Mucosa of descending colon (tissue), 3 donors: ENCODE measurements around the gene LONP2. TPM values are rescaled to one million over a fixed set of nuclear protein-coding genes. Genes with fewer than 3 reads are reported as not detected.

ENCODE experiments used
- ATAC-seq: fragments of 200-7000 bp; cut with Tn5 transposase; one replicate; pipeline ENCODE4 v1.9.1; 2020; ENCODE audit warnings: mild to moderate bottlenecking, moderate library complexity
- DNase-seq, 3 donors: peaks; one replicate each; pipeline ENCODE4 v3.0.0-alpha.2; 2020
- H3K36me3 ChIP-seq: fragments of 200-600 bp; one replicate; pipeline ENCODE4 v1.8.0; 2021; ENCODE audit warnings: low read depth, mild to moderate bottlenecking
- H3K4me1 ChIP-seq: fragments of 200-600 bp; one replicate; pipeline ENCODE4 v1.8.0; 2021; ENCODE audit warnings: low read depth, mild to moderate bottlenecking
- H3K4me3 ChIP-seq: fragments of 200-600 bp; one replicate; pipeline ENCODE4 v1.8.0; 2021; ENCODE audit warnings: mild to moderate bottlenecking
- H3K9me3 ChIP-seq: fragments of 200-600 bp; one replicate; pipeline ENCODE4 v1.8.0; 2021; ENCODE audit warnings: mild to moderate bottlenecking
- intact Hi-C, 2 donors: fragments of 100-400 bp; cut with DNase I in 1 of 2; cut with micrococcal nuclease in 1 of 2; formaldehyde crosslinking; loops; one replicate each; pipeline versions ENCODE4 v1.11.0 to v1.11.1; 2022; cut with DNase I, micrococcal nuclease
- total RNA-seq, 3 donors: library from RNA; stranded (reverse); fragmentation: NEBNext Ultra II Directional in 2 of 3; extraction: Animal tissue kit (Norgen Biotek cat#: 25700) in 2 of 3; gene quantifications; one replicate each; pipeline versions ENCODE4 v1.2.1 to v1.2.4, GENCODE V29; 2021 to 2023
- TF ChIP-seq, protein P1 (sequence below): fragments of 200-600 bp; IDR thresholded peaks from one replicate; pipeline ENCODE4 v1.8.0; 2022; ENCODE audit warnings: antibody characterized with exemption, mild to moderate bottlenecking
- donor health status: DM: no; HTN: no; CAD: no; lungs with moderate emphysema.
- donor health status: DM: no; HTN: no; CAD: no.
- donor health status: DM: no; HTN: yes; CAD: no.

Gene LONP2
- total RNA-seq, 3 donors from 2014 or later = 55.8 to 80.4 (median 68.4) TPM

DNA sequence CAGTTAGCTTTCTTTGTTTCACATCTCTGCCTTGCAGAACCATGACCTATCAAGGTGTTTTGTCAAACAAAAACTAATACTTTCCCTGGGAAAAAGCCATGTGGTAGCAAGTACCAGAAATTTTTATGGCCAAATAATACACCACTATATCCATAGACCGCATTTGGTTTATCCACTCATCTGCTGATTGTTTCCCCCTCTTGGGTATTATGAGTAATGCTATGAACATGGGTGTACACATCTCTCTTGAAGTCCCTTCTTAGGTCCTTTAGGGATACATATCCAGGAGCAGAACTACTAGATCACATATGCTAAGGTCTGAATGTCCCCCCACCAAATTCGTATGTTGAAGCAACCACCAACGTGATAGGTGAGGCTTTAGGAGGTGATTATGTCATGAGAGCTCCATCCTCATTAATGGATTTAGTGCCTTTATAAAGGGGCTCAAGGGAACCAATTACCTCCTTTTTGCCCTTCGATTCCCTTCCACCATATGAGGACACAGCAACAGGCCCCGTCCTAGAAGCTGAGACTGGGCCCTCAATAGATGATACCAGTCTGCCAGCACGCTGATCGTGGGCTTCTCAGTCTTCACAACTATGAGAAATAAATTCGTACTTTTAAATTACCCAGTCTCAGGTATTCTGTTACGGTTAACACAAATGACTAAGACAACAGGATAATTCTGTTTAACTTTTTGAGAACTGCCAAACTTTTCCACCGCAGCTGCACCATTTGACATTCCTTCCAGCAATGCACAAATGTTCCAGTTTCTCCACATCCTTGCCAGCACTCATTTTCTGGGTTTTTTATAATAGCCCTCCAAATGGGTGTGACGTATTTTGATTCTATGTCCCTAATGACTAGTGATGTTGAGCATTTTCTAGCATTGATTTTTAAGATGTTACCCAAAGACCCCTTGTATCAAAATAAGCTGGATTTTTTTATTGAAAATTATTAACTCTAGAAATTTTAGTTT lies 111.1 kb downstream of the LONP2 start:
- intact Hi-C loops = loop anchor here (5.0 to 10.0 kb wide), 4 partner anchors 180 to 272 kb away; no protein-coding TSS in a partner anchor
- TF ChIP-seq, protein P1, sequence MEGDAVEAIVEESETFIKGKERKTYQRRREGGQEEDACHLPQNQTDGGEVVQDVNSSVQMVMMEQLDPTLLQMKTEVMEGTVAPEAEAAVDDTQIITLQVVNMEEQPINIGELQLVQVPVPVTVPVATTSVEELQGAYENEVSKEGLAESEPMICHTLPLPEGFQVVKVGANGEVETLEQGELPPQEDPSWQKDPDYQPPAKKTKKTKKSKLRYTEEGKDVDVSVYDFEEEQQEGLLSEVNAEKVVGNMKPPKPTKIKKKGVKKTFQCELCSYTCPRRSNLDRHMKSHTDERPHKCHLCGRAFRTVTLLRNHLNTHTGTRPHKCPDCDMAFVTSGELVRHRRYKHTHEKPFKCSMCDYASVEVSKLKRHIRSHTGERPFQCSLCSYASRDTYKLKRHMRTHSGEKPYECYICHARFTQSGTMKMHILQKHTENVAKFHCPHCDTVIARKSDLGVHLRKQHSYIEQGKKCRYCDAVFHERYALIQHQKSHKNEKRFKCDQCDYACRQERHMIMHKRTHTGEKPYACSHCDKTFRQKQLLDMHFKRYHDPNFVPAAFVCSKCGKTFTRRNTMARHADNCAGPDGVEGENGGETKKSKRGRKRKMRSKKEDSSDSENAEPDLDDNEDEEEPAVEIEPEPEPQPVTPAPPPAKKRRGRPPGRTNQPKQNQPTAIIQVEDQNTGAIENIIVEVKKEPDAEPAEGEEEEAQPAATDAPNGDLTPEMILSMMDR = no peak
- DNase-seq = no peak

DNA sequence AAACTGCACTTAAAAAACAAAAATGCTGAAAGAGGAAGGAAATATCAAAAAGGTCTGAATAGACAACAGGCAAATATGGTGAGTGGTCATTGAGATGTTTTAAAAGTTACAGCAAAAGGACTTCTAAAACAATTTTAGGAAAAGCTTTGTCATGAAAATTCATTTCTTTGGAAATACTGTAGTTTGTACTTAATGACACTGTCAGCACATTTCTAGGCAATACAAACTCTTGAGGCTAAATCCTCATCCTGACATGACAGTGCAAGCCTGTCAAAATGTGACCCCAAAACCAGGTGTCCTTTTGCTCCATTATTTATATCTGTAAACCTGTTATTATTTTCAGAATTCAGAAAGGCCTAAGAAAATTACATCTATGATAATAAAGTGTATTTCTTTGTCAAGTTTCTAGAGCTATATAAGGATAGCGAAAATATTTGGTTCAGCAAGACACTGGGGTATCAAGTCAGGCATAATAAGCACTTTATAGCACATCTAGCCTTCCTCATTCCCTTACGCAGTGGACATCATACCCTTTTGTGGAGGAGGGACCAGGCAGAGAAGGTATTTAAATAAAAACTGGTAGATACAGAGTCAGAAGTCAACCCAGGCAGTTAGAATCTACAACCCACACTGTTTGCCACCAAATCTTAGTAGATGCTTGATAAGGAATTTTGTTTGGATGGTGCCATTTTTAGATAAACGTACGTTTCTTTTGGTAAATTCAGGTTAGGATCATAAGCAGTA lies 112.7 kb downstream of the LONP2 start:
- Histone ChIP-seq H3K4me1 (no peaks in the 10 kb centered on the region), H3K36me3 (no peaks in the 10 kb centered on the region), H3K4me3 (no peak overlapping the region), H3K9me3 (no peaks in the 10 kb centered on the region)
- ATAC-seq (no peak), DNase-seq (no peak)
- intact Hi-C loops = loop anchor here in 1 of 2 donors (10.0 kb wide), 1 partner anchor 178 kb away; no protein-coding TSS in a partner anchor
- TF ChIP-seq, protein P1 = no peak

More for the DNA sequence above, 111.1 kb downstream of the LONP2 start:
- no peak for ATAC-seq
- Histone ChIP-seq H3K9me3 (no peaks in the 10 kb centered on the region), H3K36me3 (no peaks in the 10 kb centered on the region), H3K4me1 (no peaks in the 10 kb centered on the region), H3K4me3 (no peak overlapping the region)

DNA sequence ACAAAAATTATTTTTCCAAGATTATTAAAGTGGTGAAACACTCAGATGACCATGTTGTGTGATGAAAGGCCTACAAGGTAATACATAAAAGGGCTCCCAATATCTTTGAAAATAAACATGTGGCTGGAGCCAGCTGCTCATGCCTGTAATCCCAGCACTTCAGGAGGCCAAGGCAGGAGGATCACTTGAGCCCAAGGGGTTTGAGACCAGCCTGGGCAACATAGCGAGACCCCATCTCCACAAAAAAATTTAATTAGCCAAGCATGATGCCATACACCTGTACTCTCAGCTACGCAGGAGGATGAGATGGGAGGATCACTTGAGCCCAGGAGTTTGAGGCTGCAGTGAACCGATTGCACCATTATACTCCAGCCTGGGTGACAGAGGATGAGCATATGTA lies 114.3 kb downstream of the LONP2 start:
- H3K36me3 ChIP-seq = no peaks in the 10 kb centered on the region
- no peak overlapping the region for H3K4me3 ChIP-seq
- H3K4me1 ChIP-seq = no peaks in the 10 kb centered on the region
- intact Hi-C loops = loop anchor here in 1 of 2 donors (10.0 kb wide), 1 partner anchor 176 kb away; no protein-coding TSS in a partner anchor
- DNase-seq = no peak
- TF ChIP-seq, protein P1 = no peak
- no peak for ATAC-seq
- H3K9me3 ChIP-seq = no peaks in the 10 kb centered on the region

DNA sequence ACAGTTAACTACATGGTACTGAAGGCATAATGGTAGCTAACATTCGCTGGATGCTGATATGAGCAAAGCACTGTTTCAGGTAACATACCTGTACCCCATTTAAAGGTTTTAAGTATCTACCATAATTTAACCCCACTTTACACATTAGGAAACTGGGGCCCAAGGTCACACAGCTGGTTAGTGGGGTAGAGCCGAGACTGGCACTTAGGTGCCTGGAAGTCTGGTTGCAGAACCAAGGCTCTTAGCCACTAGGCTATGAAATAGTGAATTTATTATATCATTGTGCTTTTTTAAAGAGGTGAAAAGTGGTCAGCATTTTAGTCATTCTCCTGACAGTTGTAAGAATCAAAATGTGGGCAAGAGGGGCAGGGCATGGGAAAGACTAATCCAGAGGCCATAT lies 115.9 kb downstream of the LONP2 start:
- no peaks in the 10 kb centered on the region for H3K9me3 ChIP-seq
- ATAC-seq (no peak), DNase-seq (no peak)
- H3K4me3 ChIP-seq = no peak overlapping the region
- intact Hi-C loops = loop anchor here in 1 of 2 donors (10.0 kb wide), 1 partner anchor 175 kb away; no protein-coding TSS in a partner anchor
- peaks cover 9% of the 10 kb centered on the region for H3K4me1 ChIP-seq
- TF ChIP-seq, protein P1 = no peak
- H3K36me3 ChIP-seq = no peaks in the 10 kb centered on the region

DNA sequence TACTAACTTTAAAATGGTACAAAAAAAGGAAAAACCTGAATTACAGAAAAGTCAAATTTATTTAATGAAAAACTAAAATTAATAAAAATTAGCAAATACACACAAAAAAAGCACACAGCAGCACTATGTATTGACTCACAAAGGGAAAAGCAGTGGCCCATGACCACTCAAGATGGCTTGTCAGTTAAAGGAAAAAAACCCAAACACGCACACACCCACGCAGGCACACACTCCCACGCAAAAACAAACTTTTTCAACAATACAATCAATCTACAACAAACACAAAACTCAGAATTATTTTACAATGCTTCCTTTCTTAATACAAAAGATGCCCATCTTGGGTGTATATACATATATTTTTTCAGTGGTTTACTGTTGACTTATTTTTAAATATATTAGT lies 116.9 kb downstream of the LONP2 start:
- peaks cover 16% of the 10 kb centered on the region for H3K4me1 ChIP-seq
- H3K36me3 ChIP-seq = no peaks in the 10 kb centered on the region
- intact Hi-C loops = no loop called here
- ATAC-seq (no peak), DNase-seq (no peak)
- H3K9me3 ChIP-seq = no peaks in the 10 kb centered on the region
- TF ChIP-seq, protein P1 = no peak
- no peak overlapping the region for H3K4me3 ChIP-seq
